Neural cell (in vitro differentiated cells): ENCODE data around the gene LRRC8C. TPM values are rescaled to one million over a fixed set of nuclear protein-coding genes. Genes with fewer than 3 reads are reported as not detected.

ENCODE experiments used
- H2AFZ ChIP-seq: fragments of 200-600, 300-800 bp; sonication (generic), shearing (Covaris generic); 2 replicates; pipeline ENCODE4 v1.6.0; 2014; ENCODE audit warnings: low read depth, mild to moderate bottlenecking, antibody characterized with exemption, low read length, moderate library complexity
- H3F3A ChIP-seq: fragments of 200-600 bp; shearing (Covaris generic); 2 replicates; pipeline ENCODE4 v1.6.1; 2016; ENCODE audit warnings: mild to moderate bottlenecking, moderate library complexity, mixed read lengths, antibody characterized with exemption, low read length; ENCODE audit not compliant: insufficient read depth, poor library complexity, severe bottlenecking
- H3K27ac ChIP-seq: fragments of 200-600, 300-800 bp; sonication (generic), shearing (Covaris generic); 2 replicates; pipeline ENCODE4 v1.5.1; 2014; ENCODE audit warnings: mild to moderate bottlenecking, low read length, moderate library complexity
- H3K27me3 ChIP-seq: fragments of 300-800, 200-600 bp; sonication (generic), shearing (Covaris generic); 2 replicates; pipeline ENCODE4 v1.6.0; 2014; ENCODE audit warnings: mild to moderate bottlenecking, low read depth, low read length, moderate library complexity; ENCODE audit not compliant: insufficient read depth
- H3K36me3 ChIP-seq: fragments of 300-800, 200-600 bp; sonication (generic), shearing (Covaris generic); 2 replicates; pipeline ENCODE4 v1.5.1; 2014; ENCODE audit warnings: mild to moderate bottlenecking, antibody characterized with exemption, low read length, moderate library complexity; ENCODE audit not compliant: insufficient read depth
- H3K4me2 ChIP-seq: fragments of 300-800, 200-600 bp; sonication (generic), shearing (Covaris generic); 2 replicates; pipeline ENCODE4 v1.6.0; 2014; ENCODE audit warnings: mild to moderate bottlenecking, low read length
- H3K4me3 ChIP-seq: fragments of 300-800, 200-600 bp; sonication (generic), shearing (Covaris generic); 2 replicates; pipeline ENCODE4 v1.5.1; 2014; ENCODE audit warnings: mild to moderate bottlenecking, low read length, moderate library complexity
- H3K79me2 ChIP-seq: fragments of 200-600 bp; shearing (Covaris generic); replicated peaks from 2 replicates; pipeline ENCODE4 v1.6.0; 2014; ENCODE audit warnings: mild to moderate bottlenecking, low read length, moderate library complexity; ENCODE audit not compliant: insufficient read depth
- H3K9ac ChIP-seq: fragments of 300-800, 200-600 bp; sonication (generic), shearing (Covaris generic); 2 replicates; pipeline ENCODE4 v1.6.1; 2016; ENCODE audit warnings: mild to moderate bottlenecking, low read length, mixed read lengths
- H3K9me2 ChIP-seq: fragments of 200-600 bp; shearing (Covaris generic); 2 replicates; pipeline ENCODE4 v1.6.1; 2016; ENCODE audit warnings: mild to moderate bottlenecking, low read length, mixed read lengths; ENCODE audit not compliant: insufficient read depth
- H3K9me3 ChIP-seq: fragments of 200-600, 300-800 bp; sonication (generic), shearing (Covaris generic); 2 replicates; pipeline ENCODE4 v1.6.1; 2016; ENCODE audit warnings: mild to moderate bottlenecking, mixed run types, low read length, moderate library complexity, mixed read lengths
- H4K20me1 ChIP-seq: fragments of 200-600 bp; shearing (Covaris generic); 2 replicates; pipeline ENCODE4 v1.6.1; 2016; ENCODE audit warnings: mild to moderate bottlenecking, mixed run types; ENCODE audit not compliant: insufficient read depth
- EP300 ChIP-seq: fragments of 450-650 bp; conservative IDR thresholded peaks from 2 replicates; pipeline ENCODE4 v1.6.1; 2014; ENCODE audit warnings: antibody characterized with exemption, mild to moderate bottlenecking, moderate library complexity; ENCODE audit not compliant: poor library complexity, severe bottlenecking
- EZH2 ChIP-seq: fragments of 200-600, 300-800 bp; shearing (Covaris generic), sonication (generic); IDR thresholded peaks from 2 replicates; pipeline ENCODE4 v1.6.1; 2014; ENCODE audit warnings: antibody characterized with exemption, low read length, borderline replicate concordance, mild to moderate bottlenecking; ENCODE audit not compliant: insufficient read depth, poor library complexity, severe bottlenecking
- MXI1 ChIP-seq: fragments of 450-650 bp; conservative IDR thresholded peaks from 2 replicates; pipeline ENCODE4 v1.6.1; 2014; ENCODE audit warnings: antibody characterized with exemption, mild to moderate bottlenecking; ENCODE audit not compliant: poor library complexity, severe bottlenecking
- POLR2AphosphoS5 ChIP-seq: IDR thresholded peaks from 2 replicates; pipeline ENCODE4 v1.6.1; 2012
- RAD21 ChIP-seq: fragments of 450-650 bp; conservative IDR thresholded peaks from 2 replicates; pipeline ENCODE4 v1.6.1; 2014; ENCODE audit warnings: antibody characterized with exemption, mild to moderate bottlenecking, moderate library complexity
- SMC3 ChIP-seq: fragments of 450-650 bp; conservative IDR thresholded peaks from 2 replicates; pipeline ENCODE4 v1.6.1; 2014; ENCODE audit warnings: antibody characterized with exemption, mild to moderate bottlenecking, moderate library complexity; ENCODE audit not compliant: poor library complexity
- TAF1 ChIP-seq: IDR thresholded peaks from 2 replicates; pipeline ENCODE4 v1.6.1; 2012; ENCODE audit warnings: low read depth
- polyA plus RNA-seq: library from polyadenylated mRNA; depleted of rRNA; stranded (reverse); fragments of >200 nt; gene quantifications from 2 replicates; pipeline ENCODE4 v1.2.3, GENCODE V29; 2014
- TF ChIP-seq, protein P1 (sequence below): IDR thresholded peaks from 2 replicates; pipeline ENCODE4 v1.6.1; 2012; ENCODE audit warnings: borderline replicate concordance
- TF ChIP-seq, protein P2 (sequence below): fragments of 450-650 bp; IDR thresholded peaks from 2 replicates; pipeline ENCODE4 v1.5.1; 2014; ENCODE audit warnings: antibody characterized with exemption, mild to moderate bottlenecking, moderate library complexity; ENCODE audit not compliant: poor library complexity, severe bottlenecking

Gene LRRC8C
- polyA plus RNA-seq, 1 donor from 2014 or later: 0.78 TPM

DNA sequence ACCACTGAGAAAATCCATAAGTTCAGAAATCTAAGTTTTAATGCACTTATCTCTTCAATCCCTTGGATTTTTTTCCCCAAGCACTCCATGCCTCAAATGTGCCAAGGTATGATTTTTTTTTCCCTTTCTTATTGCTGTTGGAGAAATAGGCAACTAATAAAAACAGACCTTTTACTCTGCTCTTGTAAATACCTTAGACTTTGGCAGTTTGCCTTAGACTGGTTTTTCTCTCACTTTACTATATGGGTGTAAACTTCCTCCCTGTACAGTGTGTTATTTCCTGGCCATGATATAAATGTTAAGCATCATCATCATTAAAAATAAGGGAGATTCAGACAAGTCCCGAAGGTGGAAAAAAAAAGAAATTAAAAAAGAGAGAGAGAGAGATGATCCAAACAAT lies 65.7 kb downstream of the LRRC8C start:
- no peaks in the 10 kb centered on the region for H3F3A ChIP-seq
- no peaks in the 10 kb centered on the region for H3K9me3 ChIP-seq
- no peaks in the 10 kb centered on the region for H3K27me3 ChIP-seq
- no peak for TF ChIP-seq SMC3
- no peak for TF ChIP-seq EZH2
- no peak for TF ChIP-seq TAF1
- no peaks in the 10 kb centered on the region for H3K36me3 ChIP-seq
- no peaks in the 10 kb centered on the region for H4K20me1 ChIP-seq
- no peaks in the 10 kb centered on the region for H3K9me2 ChIP-seq
- no peaks in the 10 kb centered on the region for H3K79me2 ChIP-seq
- H3K9ac ChIP-seq: no peak overlapping the region
- H2AFZ ChIP-seq: no peak overlapping the region
- no peak overlapping the region for H3K4me3 ChIP-seq
- no peak overlapping the region for H3K4me2 ChIP-seq
- H3K27ac ChIP-seq: no peak overlapping the region

DNA sequence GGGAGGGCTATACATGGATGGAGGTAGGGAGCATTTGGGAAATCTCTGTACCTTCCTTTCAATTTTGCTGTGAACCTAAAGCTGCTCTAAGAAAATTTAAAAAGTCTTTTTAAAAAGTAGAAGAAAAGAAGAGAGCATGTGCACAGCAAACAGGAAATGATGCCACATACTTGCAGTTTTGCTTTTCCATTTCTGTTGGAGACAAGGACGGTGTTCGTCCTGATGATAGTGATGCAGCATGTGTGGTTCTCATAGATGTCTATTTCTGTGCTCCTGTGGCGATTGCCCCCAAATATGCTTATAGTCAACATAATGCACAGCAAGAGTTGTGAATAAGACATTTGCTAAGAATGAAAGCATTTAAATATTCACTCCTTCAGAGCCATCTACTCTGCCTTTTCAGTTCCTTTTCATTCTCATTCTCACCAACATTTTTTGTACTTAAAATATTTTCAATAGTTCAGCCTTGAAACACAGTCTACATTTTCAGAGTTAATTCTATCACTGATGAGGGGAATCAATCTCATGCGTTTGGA lies 66.6 kb downstream of the LRRC8C start:
- Histone ChIP-seq H3K4me3 (no peak overlapping the region), H3F3A (no peaks in the 10 kb centered on the region), H3K4me2 (no peak overlapping the region), H2AFZ (no peak overlapping the region), H3K27ac (no peak overlapping the region), H3K9ac (no peak overlapping the region), H3K9me2 (no peaks in the 10 kb centered on the region), H3K9me3 (no peaks in the 10 kb centered on the region), H4K20me1 (no peaks in the 10 kb centered on the region), H3K36me3 (no peaks in the 10 kb centered on the region), H3K79me2 (no peaks in the 10 kb centered on the region), H3K27me3 (no peaks in the 10 kb centered on the region)
- no peak for TF ChIP-seq TAF1
- TF ChIP-seq MXI1: no peak
- TF ChIP-seq POLR2AphosphoS5: no peak
- no peak for TF ChIP-seq RAD21
- no peak for TF ChIP-seq EZH2

GRCh38 chr1:89701746-89702241 lies 68.9 kb downstream of the LRRC8C start:
- no peak overlapping the region for H3K4me2 ChIP-seq
- no peaks in the 10 kb centered on the region for H3K36me3 ChIP-seq
- no peaks in the 10 kb centered on the region for H3K9me2 ChIP-seq
- no peaks in the 10 kb centered on the region for H3K79me2 ChIP-seq
- no peak overlapping the region for H3K27ac ChIP-seq
- H3K9me3 ChIP-seq: no peaks in the 10 kb centered on the region
- TF ChIP-seq SMC3: no peak
- no peak for TF ChIP-seq POLR2AphosphoS5
- no peak for TF ChIP-seq EP300
- no peak for TF ChIP-seq RAD21
- no peak for TF ChIP-seq TAF1
- no peak overlapping the region for H2AFZ ChIP-seq
- H3F3A ChIP-seq: no peaks in the 10 kb centered on the region
- H3K9ac ChIP-seq: no peak overlapping the region
- H4K20me1 ChIP-seq: no peaks in the 10 kb centered on the region
- H3K4me3 ChIP-seq: no peak overlapping the region
- H3K27me3 ChIP-seq: no peaks in the 10 kb centered on the region

DNA sequence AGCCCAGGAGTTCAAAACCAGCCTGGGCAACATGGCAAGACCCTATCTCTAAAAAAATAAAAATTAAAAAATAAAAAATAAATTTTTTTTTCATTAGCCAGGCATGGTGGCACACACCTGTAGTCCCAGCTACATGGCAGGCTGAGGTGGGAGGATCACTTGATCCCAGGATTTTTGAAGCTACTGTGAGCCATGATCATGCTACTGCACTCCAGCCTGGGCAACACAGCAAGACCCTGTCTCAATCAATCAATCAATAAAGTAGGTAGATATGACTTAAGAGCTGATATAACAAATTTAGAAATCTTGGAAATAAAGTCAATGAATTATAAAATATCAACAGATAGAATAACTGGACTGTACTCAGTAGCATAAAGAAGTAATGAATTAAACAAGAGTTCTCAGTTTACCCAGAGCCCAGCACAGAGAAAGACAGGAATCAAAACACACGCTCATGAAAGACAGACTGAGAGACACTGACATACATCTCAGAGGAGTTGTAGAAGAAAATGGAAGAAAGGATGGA lies 69.7 kb downstream of the LRRC8C start:
- no peak overlapping the region for H3K27ac ChIP-seq
- no peaks in the 10 kb centered on the region for H3K9me3 ChIP-seq
- no peaks in the 10 kb centered on the region for H3K79me2 ChIP-seq
- TF ChIP-seq, protein P1, sequence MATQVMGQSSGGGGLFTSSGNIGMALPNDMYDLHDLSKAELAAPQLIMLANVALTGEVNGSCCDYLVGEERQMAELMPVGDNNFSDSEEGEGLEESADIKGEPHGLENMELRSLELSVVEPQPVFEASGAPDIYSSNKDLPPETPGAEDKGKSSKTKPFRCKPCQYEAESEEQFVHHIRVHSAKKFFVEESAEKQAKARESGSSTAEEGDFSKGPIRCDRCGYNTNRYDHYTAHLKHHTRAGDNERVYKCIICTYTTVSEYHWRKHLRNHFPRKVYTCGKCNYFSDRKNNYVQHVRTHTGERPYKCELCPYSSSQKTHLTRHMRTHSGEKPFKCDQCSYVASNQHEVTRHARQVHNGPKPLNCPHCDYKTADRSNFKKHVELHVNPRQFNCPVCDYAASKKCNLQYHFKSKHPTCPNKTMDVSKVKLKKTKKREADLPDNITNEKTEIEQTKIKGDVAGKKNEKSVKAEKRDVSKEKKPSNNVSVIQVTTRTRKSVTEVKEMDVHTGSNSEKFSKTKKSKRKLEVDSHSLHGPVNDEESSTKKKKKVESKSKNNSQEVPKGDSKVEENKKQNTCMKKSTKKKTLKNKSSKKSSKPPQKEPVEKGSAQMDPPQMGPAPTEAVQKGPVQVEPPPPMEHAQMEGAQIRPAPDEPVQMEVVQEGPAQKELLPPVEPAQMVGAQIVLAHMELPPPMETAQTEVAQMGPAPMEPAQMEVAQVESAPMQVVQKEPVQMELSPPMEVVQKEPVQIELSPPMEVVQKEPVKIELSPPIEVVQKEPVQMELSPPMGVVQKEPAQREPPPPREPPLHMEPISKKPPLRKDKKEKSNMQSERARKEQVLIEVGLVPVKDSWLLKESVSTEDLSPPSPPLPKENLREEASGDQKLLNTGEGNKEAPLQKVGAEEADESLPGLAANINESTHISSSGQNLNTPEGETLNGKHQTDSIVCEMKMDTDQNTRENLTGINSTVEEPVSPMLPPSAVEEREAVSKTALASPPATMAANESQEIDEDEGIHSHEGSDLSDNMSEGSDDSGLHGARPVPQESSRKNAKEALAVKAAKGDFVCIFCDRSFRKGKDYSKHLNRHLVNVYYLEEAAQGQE: no peak
- TF ChIP-seq, protein P2, sequence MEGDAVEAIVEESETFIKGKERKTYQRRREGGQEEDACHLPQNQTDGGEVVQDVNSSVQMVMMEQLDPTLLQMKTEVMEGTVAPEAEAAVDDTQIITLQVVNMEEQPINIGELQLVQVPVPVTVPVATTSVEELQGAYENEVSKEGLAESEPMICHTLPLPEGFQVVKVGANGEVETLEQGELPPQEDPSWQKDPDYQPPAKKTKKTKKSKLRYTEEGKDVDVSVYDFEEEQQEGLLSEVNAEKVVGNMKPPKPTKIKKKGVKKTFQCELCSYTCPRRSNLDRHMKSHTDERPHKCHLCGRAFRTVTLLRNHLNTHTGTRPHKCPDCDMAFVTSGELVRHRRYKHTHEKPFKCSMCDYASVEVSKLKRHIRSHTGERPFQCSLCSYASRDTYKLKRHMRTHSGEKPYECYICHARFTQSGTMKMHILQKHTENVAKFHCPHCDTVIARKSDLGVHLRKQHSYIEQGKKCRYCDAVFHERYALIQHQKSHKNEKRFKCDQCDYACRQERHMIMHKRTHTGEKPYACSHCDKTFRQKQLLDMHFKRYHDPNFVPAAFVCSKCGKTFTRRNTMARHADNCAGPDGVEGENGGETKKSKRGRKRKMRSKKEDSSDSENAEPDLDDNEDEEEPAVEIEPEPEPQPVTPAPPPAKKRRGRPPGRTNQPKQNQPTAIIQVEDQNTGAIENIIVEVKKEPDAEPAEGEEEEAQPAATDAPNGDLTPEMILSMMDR: no peak
- TF ChIP-seq EP300 (no peak), POLR2AphosphoS5 (no peak), TAF1 (no peak), RAD21 (no peak), MXI1 (no peak), SMC3 (no peak), EZH2 (no peak)
- no peaks in the 10 kb centered on the region for H3K36me3 ChIP-seq
- H2AFZ ChIP-seq: no peak overlapping the region
- H3F3A ChIP-seq: no peaks in the 10 kb centered on the region
- no peak overlapping the region for H3K4me3 ChIP-seq
- no peaks in the 10 kb centered on the region for H3K9me2 ChIP-seq
- no peaks in the 10 kb centered on the region for H4K20me1 ChIP-seq
- H3K27me3 ChIP-seq: no peaks in the 10 kb centered on the region
- H3K9ac ChIP-seq: no peak overlapping the region
- H3K4me2 ChIP-seq: no peak overlapping the region
